HG02943 (cell line): ENCODE results near the gene HBB.
"Not testable (repeated sequence)": the region's sequence is repeated elsewhere in the genome, so short reads cannot be mapped to it uniquely, and the experiment has no call there.

Experiments used
- ATAC-seq: cut with Tn5 transposase; IDR thresholded peaks from one replicate; pipeline ENCODE4 v1.9.1; 2021; ENCODE audit warnings: mild to moderate bottlenecking, low read depth, moderate library complexity; ENCODE audit not compliant: unreplicated experiment

The HBB gene

GRCh38 chr11:5248498-5248897 lies 21.6 kb upstream of the HBB start:
- ATAC-seq = not testable (repeated sequence)

- no peak for ATAC-seq
These were observed 20.8 kb upstream of the HBB start for GRCh38 chr11:5247472-5248192.

DNA sequence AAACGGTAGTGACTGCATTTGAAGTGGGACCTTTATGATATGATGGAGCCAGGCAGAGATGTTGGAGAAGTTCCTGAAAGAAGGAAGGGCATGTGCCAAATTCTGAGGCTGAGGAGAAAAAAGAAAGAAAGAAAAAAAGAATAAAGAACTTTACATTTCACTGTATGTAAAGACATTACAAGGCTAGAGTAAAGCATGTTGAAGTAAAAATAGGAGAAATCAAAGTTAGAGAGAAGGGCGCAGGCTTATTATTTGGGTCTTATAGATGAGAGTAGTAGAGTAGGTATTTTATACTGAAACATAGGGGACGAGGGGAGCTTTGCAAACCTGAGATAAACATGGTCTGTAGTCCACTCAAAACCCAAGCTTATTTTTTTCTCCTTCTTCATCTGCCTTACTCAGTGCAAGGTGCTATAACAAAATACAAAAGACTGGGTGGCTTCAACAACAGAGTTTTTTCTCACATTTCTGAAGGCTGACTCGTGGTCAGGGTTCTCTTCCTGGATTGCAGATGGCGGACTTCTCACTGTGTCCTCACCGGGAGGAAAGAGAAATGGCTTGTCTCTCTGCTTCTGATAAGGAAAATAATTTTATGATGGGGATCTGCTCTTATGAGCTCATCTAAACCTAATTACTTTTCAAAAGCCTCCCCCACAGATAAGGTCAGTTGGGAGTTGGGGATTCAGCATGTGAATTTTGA lies 20.1 kb upstream of the HBB start:
- no peak for ATAC-seq

- no peak for ATAC-seq
These were observed 18.3 kb upstream of the HBB start for GRCh38 chr11:5245155-5245554.

- ATAC-seq = no peak
These were observed 16.9 kb upstream of the HBB start for GRCh38 chr11:5243816-5244180.

DNA sequence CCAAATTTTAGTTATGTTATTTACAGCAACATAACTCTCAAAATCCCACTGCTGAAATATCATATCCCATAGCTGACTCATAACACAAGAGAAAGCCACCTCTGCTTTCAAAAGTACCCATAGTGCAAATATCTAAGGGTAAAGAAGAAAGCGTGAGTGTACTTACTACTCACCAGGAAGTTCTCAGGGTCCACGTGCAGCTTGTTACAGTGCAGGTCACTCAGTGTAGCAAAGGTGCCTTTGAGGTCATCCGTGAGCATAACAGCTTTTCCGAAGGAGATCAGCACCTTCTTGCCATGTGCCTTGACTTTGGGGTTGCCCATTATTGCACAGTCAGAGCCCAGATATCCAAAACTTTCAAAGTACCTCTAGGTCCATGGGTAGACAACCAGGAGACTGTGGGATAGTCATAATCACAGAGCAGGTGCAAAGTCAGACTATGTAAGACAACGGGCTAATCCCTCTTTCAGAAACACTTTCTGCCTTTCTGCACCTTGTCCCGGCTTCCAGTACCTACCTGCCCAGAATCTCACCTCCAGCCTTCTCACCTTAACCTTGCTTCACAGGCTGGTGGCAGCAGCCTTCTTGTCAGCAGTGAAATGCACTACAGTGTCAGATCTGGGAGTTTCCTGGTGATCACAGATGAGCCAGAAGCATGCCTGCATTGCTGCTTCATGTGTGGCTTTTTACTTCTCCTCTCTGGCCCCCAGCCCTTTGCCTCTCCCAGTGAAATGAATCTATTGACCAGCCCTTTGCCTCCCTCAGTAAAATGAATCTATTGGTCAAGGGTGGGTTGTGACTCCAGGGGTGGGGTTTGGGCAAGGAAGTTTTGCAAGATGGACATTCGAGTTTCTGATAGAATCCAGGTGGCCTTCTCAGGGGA lies 16.3 kb upstream of the HBB start:
- no peak for ATAC-seq

GRCh38 chr11:5242208-5242607 lies 15.3 kb upstream of the HBB start:
- ATAC-seq = no peak

DNA sequence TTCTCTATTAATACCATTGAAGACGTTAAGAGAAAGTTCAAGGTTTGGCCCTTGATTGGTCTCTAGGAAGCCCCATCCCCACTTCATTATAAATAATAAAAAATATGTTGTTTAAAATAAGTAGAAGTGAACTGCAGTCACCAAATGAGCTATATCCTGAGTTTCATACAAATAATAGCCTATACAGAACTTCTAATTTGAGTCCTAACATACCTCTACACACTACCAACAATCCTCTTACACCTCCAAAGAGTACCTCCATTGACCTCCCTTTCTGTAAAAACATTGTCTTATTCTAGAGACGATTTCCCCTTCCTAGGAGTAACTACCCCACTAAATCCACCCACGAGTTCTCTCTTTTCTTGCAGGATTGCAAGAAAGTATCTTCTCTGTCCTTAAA lies 14.6 kb upstream of the HBB start:
- no peak for ATAC-seq

DNA sequence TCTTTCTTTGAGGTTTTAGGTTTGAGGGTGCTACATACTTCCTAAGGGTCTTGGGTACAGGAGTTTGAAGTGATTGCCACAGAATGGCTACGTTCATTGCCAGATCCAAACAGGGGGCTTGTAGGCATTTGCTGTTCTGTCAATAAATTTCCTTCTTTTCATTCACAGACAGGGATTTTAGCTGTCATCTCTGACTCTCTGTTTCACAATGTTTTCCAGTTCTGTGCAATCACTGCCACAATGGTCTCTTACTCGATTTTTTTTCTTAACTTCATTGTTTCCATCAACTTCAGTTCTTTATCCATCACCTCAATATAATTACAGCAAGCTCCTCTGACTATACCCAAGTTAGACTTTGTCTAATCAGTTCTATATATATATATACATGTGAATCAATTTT lies 13.6 kb upstream of the HBB start:
- ATAC-seq = no peak

DNA sequence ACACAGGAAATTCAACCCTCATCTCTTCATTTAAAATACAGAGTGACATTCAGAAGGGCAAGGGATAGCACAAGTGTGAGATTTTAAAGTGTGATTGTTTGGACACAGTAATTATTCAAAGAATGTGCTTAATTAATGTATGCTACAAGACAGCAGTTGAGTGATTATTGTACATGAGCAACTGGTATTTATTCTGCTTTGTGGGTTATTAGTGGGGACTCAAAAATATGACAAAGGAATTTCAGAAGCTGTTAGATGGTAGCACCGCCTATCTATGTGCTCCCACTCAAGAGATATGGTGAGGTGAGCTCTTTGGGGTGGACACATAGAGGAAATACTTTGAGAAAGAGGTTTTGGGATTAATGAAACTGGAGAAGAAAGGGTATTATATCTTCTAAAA lies 13.2 kb upstream of the HBB start:
- ATAC-seq = no peak

- no peak for ATAC-seq
These were observed 12.2 kb upstream of the HBB start for GRCh38 chr11:5239046-5239445.

- no peak for ATAC-seq
These were observed 11.6 kb upstream of the HBB start for GRCh38 chr11:5238486-5238885.

DNA sequence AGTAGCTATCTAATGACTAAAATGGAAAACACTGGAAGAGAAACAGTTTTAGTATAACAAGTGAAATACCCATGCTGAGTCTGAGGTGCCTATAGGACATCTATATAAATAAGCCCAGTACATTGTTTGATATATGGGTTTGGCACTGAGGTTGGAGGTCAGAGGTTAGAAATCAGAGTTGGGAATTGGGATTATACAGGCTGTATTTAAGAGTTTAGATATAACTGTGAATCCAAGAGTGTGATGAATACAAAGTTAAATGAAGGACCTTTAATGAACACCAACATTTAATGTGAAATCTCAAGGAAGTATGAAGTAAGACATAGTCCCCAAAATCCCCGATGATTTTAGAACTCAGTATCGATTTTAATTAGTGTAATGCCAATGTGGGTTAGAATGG lies 10.5 kb upstream of the HBB start:
- no peak for ATAC-seq

DNA sequence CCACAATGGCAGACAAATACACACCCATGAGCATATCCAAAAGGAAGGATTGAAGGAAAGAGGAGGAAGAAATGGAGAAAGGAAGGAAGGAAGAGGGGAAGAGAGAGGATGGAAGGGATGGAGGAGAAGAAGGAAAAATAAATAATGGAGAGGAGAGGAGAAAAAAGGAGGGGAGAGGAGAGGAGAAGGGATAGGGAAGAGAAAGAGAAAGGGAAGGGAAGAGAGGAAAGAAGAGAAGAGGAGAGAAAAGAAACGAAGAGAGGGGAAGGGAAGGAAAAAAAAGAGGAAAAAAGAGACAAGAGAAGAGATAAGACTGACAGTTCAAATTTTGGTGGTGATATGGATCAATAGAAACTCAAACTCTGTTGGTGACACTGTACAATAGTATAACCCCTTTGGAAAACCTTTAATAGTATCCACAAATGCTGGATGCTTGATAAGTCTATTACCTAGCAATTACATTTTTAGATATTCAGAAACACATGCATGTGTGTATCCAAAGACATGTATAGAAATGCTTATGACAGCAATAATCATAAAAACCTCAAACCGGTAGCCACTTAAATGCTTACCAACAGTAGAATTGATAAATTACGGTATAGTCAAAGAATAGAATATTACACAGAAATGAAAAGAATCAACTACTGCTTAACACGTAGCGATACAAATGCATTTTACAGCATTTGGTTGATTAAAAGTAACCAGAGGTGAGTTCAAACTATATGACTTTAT lies 8.7 kb upstream of the HBB start:
- ATAC-seq = no peak

GRCh38 chr11:5234381-5234834 lies 7.5 kb upstream of the HBB start, which contains the start of gene HBD:
Gene HBD, minus strand, starts transcription at chr11:5234483. Its CDS starts 50 bp downstream, at chr11:5234433.
- no peak for ATAC-seq

GRCh38 chr11:5233307-5233706 lies 6.4 kb upstream of the HBB start:
- ATAC-seq = no peak

DNA sequence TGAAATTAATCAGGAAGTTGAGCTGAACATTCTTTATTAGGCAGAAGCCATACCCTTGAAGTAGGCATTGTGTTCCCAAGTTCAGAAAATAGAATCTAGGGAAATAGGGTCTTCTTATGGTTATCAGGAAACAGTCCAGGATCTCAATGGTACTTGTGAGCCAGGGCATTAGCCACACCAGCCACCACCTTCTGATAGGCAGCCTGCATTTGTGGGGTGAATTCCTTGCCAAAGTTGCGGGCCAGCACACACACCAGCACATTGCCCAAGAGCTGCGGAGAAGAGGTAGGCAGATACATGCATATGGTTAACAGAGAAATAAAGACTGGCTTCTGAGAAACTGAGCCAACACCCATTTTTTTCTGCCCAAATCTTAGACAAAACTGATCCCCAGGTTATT lies 6.0 kb upstream of the HBB start:
- no peak for ATAC-seq

- no peak for ATAC-seq
These were observed 5.3 kb upstream of the HBB start for GRCh38 chr11:5232176-5232575.

DNA sequence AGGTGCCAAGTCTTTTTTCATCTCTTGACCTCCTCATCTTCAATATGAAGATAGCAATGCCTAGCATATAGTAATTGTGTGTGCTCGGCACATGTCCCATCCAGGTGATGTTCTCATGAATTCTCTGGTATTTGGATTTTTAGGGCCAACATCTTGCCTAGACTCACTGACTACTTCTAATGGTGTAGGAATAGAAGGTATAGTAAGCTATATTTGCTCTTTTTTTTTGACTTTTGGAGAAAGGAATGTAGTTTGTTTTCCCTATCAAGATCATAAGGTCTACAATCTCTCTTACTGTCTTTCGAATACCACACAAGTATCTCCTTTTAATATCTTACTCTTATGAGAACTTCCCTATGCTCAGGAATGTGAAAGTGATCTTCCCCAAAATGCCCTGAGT lies 4.2 kb upstream of the HBB start:
- ATAC-seq = no peak

DNA sequence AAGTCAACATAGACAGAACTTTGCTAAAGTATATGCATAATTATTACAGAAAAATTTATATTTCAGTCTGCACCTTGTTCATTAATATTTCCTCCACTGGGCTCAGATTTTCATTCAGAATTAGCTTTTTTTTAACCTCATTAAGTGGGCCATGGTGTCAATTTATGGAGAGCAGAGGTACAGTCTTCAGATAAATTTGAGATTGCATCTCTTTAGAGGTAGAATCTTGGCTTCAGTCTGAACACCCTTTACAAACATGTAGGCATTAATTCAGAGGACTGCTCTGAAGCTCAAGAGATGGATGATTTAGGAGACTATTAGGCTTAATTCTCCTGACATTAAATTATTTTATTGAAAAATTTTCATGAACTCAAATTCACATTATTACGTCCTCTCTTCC lies 3.4 kb upstream of the HBB start:
- ATAC-seq = no peak

- ATAC-seq = no peak
These were observed 2.9 kb upstream of the HBB start for GRCh38 chr11:5229796-5230195.
